ENCODE data around the gene ANKAR. TPM values are rescaled to one million over a fixed set of nuclear protein-coding genes. Genes with fewer than 3 reads are reported as not detected.

Gene ANKAR
- total and polyA plus RNA-seq, 2 of the 8 experiments (the other 6 are each of a cell fraction or from before 2014, with no cell fraction given) = 0.56 to 1.7 TPM

GRCh38 chr2:189646521-189646920 lies 27.9 kb upstream of the ANKAR start (continued):
- TF ChIP-seq ATF2 (IDR thresholded peaks at IDR 0.05; ENCODE audit: low read length) = no peak
- TF ChIP-seq SP1 (IDR thresholded peaks at IDR 0.05; ENCODE audit: low read depth, low read length) = no peak
